ENCODE data around the gene FAM124A.

FAM124A gene

GRCh38 chr13:51191743-51192142 is 30.5 kb upstream of the FAM124A start:
- Histone ChIP-seq H2BK12ac (ENCODE audit: low read length) (no peak overlapping the region), H2BK5ac (ENCODE audit: low read depth, low read length, poor library complexity) (no peak overlapping the region), H2AK5ac (ENCODE audit: low read length) (no peak overlapping the region), H3K23ac (ENCODE audit: low read length) (no peak overlapping the region), H4K12ac (ENCODE audit: low read depth, low read length) (no peak overlapping the region), H3K9me3 (ENCODE audit: insufficient read depth, low read depth, low read length) (no peaks in the 10 kb centered on the region), H3K18ac (ENCODE audit: low read length) (no peak overlapping the region), H3K4me3 (ENCODE audit: low read depth, low read length) (no peak overlapping the region), H3K4me2 (ENCODE audit: low read length) (no peak overlapping the region), H3K79me1 (ENCODE audit: low read length) (no peaks in the 10 kb centered on the region), H3K4ac (ENCODE audit: low read depth, low read length) (no peak overlapping the region), H2AFZ (ENCODE audit: insufficient read depth, low read length, poor library complexity) (no peak overlapping the region), H3K79me2 (ENCODE audit: control insufficient read depth, insufficient read depth, low read length, poor library complexity) (no peaks in the 10 kb centered on the region), H3K4me1 (ENCODE audit: control insufficient read depth in 1 of 2, insufficient read depth in 2 of 2, low read length in 2 of 2) (no peaks in the 10 kb centered on the region), H3K14ac (ENCODE audit: low read length) (no peak overlapping the region), H4K91ac (ENCODE audit: low read depth, low read length) (no peak overlapping the region), H3K9ac (ENCODE audit: low read length) (no peak overlapping the region), H3K27me3 (ENCODE audit: insufficient read depth, low read length) (no peaks in the 10 kb centered on the region), H3K27ac (ENCODE audit: low read depth, low read length) (no peak overlapping the region), H3K36me3 (ENCODE audit: control insufficient read depth in 1 of 2, insufficient read depth in 2 of 2, low read length in 2 of 2) (no peaks in the 10 kb centered on the region), H2BK120ac (ENCODE audit: insufficient read depth, low read length, poor library complexity) (no peak overlapping the region), H4K8ac (ENCODE audit: low read depth, low read length) (no peak overlapping the region)
- DNase-seq, result no peak
- WGBS (ENCODE audit: extremely low coverage, insufficient coverage, insufficient read length), result no CpG with 5 or more reads among the region's 12 CpGs

DNA sequence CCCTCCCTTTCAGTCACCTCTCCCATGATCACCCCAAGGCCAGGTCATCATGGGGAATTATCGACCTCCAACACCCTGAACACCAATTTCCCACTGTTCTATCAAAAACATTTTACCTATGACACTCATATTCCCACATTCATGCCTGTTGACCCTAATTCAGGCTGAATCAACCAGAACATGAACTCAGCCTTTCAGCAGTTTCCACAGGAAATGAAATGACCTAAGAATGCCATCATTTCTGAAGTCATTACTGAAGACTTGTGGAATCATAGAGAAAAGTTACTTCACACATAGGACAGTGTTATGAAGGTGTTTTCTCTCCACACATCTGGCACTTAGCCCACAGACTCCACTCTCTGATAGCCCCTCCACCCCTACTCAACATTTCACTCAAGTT is 29.9 kb upstream of the FAM124A start:
- H3K27me3 ChIP-seq (ENCODE audit: insufficient read depth, low read length), result no peaks in the 10 kb centered on the region
- no CpG with 5 or more reads among the region's 1 CpG for WGBS (ENCODE audit: extremely low coverage, insufficient coverage, insufficient read length)
- no peak overlapping the region for H2BK5ac ChIP-seq (ENCODE audit: low read depth, low read length, poor library complexity)

GRCh38 chr13:51193387-51193786 is 28.8 kb upstream of the FAM124A start:
- H3K14ac ChIP-seq (ENCODE audit: low read length), result no peak overlapping the region
- no peak overlapping the region for H2AFZ ChIP-seq (ENCODE audit: insufficient read depth, low read length, poor library complexity)
- no peaks in the 10 kb centered on the region for H3K36me3 ChIP-seq (ENCODE audit: control insufficient read depth in 1 of 2, insufficient read depth in 2 of 2, low read length in 2 of 2)
- no peak overlapping the region for H3K27ac ChIP-seq (ENCODE audit: low read depth, low read length)
- no peak overlapping the region for H4K12ac ChIP-seq (ENCODE audit: low read depth, low read length)
- H2BK120ac ChIP-seq (ENCODE audit: insufficient read depth, low read length, poor library complexity), result no peak overlapping the region
- H3K9me3 ChIP-seq (ENCODE audit: insufficient read depth, low read depth, low read length), result no peaks in the 10 kb centered on the region
- no peak overlapping the region for H4K8ac ChIP-seq (ENCODE audit: low read depth, low read length)
- H3K18ac ChIP-seq (ENCODE audit: low read length), result no peak overlapping the region
- no peak for DNase-seq
- H3K4me3 ChIP-seq (ENCODE audit: low read depth, low read length), result no peak overlapping the region
- no peak overlapping the region for H2BK12ac ChIP-seq (ENCODE audit: low read length)
- no CpG with 5 or more reads among the region's 2 CpGs for WGBS (ENCODE audit: extremely low coverage, insufficient coverage, insufficient read length)
- H3K23ac ChIP-seq (ENCODE audit: low read length), result no peak overlapping the region
- H3K4me2 ChIP-seq (ENCODE audit: low read length), result no peak overlapping the region
- no peak overlapping the region for H2AK5ac ChIP-seq (ENCODE audit: low read length)
- H3K4me1 ChIP-seq (ENCODE audit: control insufficient read depth in 1 of 2, insufficient read depth in 2 of 2, low read length in 2 of 2), result no peaks in the 10 kb centered on the region
- no peak overlapping the region for H2BK5ac ChIP-seq (ENCODE audit: low read depth, low read length, poor library complexity)
- H3K4ac ChIP-seq (ENCODE audit: low read depth, low read length), result no peak overlapping the region
- no peak overlapping the region for H3K9ac ChIP-seq (ENCODE audit: low read length)
- no peaks in the 10 kb centered on the region for H3K79me1 ChIP-seq (ENCODE audit: low read length)
- no peaks in the 10 kb centered on the region for H3K79me2 ChIP-seq (ENCODE audit: control insufficient read depth, insufficient read depth, low read length, poor library complexity)
- no peak overlapping the region for H4K91ac ChIP-seq (ENCODE audit: low read depth, low read length)
- no peaks in the 10 kb centered on the region for H3K27me3 ChIP-seq (ENCODE audit: insufficient read depth, low read length)

More for the DNA sequence above, 29.9 kb upstream of the FAM124A start:
- H3K4me2 ChIP-seq (ENCODE audit: low read length), result no peak overlapping the region
- H3K79me2 ChIP-seq (ENCODE audit: control insufficient read depth, insufficient read depth, low read length, poor library complexity), result no peaks in the 10 kb centered on the region
- no peaks in the 10 kb centered on the region for H3K36me3 ChIP-seq (ENCODE audit: control insufficient read depth in 1 of 2, insufficient read depth in 2 of 2, low read length in 2 of 2)
- H3K9me3 ChIP-seq (ENCODE audit: insufficient read depth, low read depth, low read length), result no peaks in the 10 kb centered on the region
- H2AFZ ChIP-seq (ENCODE audit: insufficient read depth, low read length, poor library complexity), result no peak overlapping the region
- no peak overlapping the region for H3K14ac ChIP-seq (ENCODE audit: low read length)
- H3K27ac ChIP-seq (ENCODE audit: low read depth, low read length), result no peak overlapping the region
- H2BK120ac ChIP-seq (ENCODE audit: insufficient read depth, low read length, poor library complexity), result no peak overlapping the region
- no peak overlapping the region for H3K18ac ChIP-seq (ENCODE audit: low read length)
- H4K91ac ChIP-seq (ENCODE audit: low read depth, low read length), result no peak overlapping the region
- H2AK5ac ChIP-seq (ENCODE audit: low read length), result no peak overlapping the region
- H3K79me1 ChIP-seq (ENCODE audit: low read length), result no peaks in the 10 kb centered on the region
- no peak overlapping the region for H3K9ac ChIP-seq (ENCODE audit: low read length)
- no peak overlapping the region for H3K23ac ChIP-seq (ENCODE audit: low read length)
- H4K12ac ChIP-seq (ENCODE audit: low read depth, low read length), result no peak overlapping the region
- H4K8ac ChIP-seq (ENCODE audit: low read depth, low read length), result no peak overlapping the region
- H2BK12ac ChIP-seq (ENCODE audit: low read length), result no peak overlapping the region
- H3K4ac ChIP-seq (ENCODE audit: low read depth, low read length), result no peak overlapping the region
- H3K4me1 ChIP-seq (ENCODE audit: control insufficient read depth in 1 of 2, insufficient read depth in 2 of 2, low read length in 2 of 2), result no peaks in the 10 kb centered on the region
- no peak overlapping the region for H3K4me3 ChIP-seq (ENCODE audit: low read depth, low read length)
- no peak for DNase-seq

GRCh38 chr13:51194942-51195341 is 27.3 kb upstream of the FAM124A start:
- H3K27me3 ChIP-seq (ENCODE audit: insufficient read depth, low read length), result no peaks in the 10 kb centered on the region
- no CpG with 5 or more reads among the region's 8 CpGs for WGBS (ENCODE audit: extremely low coverage, insufficient coverage, insufficient read length)
- H4K91ac ChIP-seq (ENCODE audit: low read depth, low read length), result no peak overlapping the region

More at GRCh38 chr13:51194942-51195341, 27.3 kb upstream of the FAM124A start:
- no peak for DNase-seq
- Histone ChIP-seq H2AFZ (ENCODE audit: insufficient read depth, low read length, poor library complexity) (no peak overlapping the region), H2BK12ac (ENCODE audit: low read length) (no peak overlapping the region), H4K12ac (ENCODE audit: low read depth, low read length) (no peak overlapping the region), H3K18ac (ENCODE audit: low read length) (no peak overlapping the region), H3K4ac (ENCODE audit: low read depth, low read length) (no peak overlapping the region), H3K23ac (ENCODE audit: low read length) (no peak overlapping the region), H3K27ac (ENCODE audit: low read depth, low read length) (no peak overlapping the region), H3K4me1 (ENCODE audit: control insufficient read depth in 1 of 2, insufficient read depth in 2 of 2, low read length in 2 of 2) (no peaks in the 10 kb centered on the region), H2BK5ac (ENCODE audit: low read depth, low read length, poor library complexity) (no peak overlapping the region), H3K9ac (ENCODE audit: low read length) (no peak overlapping the region), H3K79me1 (ENCODE audit: low read length) (no peaks in the 10 kb centered on the region), H2BK120ac (ENCODE audit: insufficient read depth, low read length, poor library complexity) (no peak overlapping the region), H3K36me3 (ENCODE audit: control insufficient read depth in 1 of 2, insufficient read depth in 2 of 2, low read length in 2 of 2) (no peaks in the 10 kb centered on the region), H3K79me2 (ENCODE audit: control insufficient read depth, insufficient read depth, low read length, poor library complexity) (no peaks in the 10 kb centered on the region), H4K8ac (ENCODE audit: low read depth, low read length) (no peak overlapping the region), H3K14ac (ENCODE audit: low read length) (no peak overlapping the region), H2AK5ac (ENCODE audit: low read length) (no peak overlapping the region), H3K4me2 (ENCODE audit: low read length) (no peak overlapping the region), H3K9me3 (ENCODE audit: insufficient read depth, low read depth, low read length) (no peaks in the 10 kb centered on the region), H3K4me3 (ENCODE audit: low read depth, low read length) (no peak overlapping the region)
